Ramos (cell line): ENCODE data around the gene FAM124A.

Experiments used
- in situ Hi-C: fragments of 300-500 bp; cut with MboI; formaldehyde crosslinking; loops from one replicate; pipeline ENCODE4 v1.14.3; 2022; ENCODE audit warnings: low sequenced_read_pairs; ENCODE audit not compliant: unreplicated experiment

The FAM124A gene

DNA sequence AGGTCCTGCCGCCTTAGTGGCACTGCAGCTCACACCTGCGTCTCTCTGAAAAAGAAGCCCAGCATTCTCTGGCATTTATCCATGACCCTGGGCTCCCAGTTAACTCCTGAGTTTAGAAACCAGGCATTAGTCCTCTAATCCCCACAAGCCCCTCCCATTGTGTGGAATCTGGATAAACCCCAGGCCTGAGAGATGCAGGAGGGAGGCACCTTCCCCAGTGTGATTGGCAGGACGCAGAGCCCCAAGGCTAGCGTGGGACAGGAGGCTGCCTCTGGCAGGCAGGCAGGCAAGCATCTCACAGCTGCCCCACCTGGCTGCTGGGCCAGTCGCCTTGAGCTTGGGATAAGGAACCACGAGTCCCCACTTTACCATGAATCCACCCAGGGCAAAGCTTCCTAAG, 106.3 kb downstream of the FAM124A start:
- in situ Hi-C loops = no loop called here

DNA sequence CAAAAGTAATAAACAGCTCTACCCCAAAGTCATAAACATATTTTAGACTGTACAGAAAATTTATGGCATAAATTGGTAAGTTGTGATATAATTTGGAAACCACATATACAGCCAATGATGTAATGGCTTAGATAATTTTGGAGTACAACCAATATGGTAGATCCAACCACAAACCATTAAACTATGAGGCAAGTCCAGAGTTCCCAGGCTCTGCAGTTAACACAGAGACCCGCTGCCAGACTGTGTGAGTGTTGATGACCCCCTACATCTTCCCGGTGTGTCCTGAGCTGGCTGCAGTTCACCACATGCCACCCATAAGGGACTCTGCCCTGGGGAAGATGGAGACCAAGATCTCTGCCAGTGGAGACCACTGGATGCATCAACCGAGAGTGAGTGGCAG, 107.4 kb downstream of the FAM124A start:
- in situ Hi-C loops = no loop called here

DNA sequence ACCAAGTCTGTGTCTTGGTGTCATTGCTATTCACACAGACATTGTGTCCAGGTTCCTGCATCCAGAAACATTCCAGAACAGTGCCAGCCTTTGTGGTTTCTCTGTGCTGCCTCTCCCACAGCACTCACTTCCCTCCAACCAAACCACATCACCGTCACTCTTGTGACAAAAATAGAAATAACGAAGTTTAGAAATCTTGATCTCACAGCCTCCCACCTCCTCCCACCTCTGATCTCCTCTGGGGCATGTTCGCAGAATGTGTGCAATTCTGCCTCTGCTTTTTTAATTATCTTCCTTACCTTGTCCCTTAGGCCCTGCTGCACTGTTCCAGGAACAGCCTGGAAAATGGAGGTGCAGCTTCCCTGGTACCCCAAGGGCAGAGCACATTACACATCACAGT, 108.6 kb downstream of the FAM124A start:
- in situ Hi-C loops = no loop called here

DNA sequence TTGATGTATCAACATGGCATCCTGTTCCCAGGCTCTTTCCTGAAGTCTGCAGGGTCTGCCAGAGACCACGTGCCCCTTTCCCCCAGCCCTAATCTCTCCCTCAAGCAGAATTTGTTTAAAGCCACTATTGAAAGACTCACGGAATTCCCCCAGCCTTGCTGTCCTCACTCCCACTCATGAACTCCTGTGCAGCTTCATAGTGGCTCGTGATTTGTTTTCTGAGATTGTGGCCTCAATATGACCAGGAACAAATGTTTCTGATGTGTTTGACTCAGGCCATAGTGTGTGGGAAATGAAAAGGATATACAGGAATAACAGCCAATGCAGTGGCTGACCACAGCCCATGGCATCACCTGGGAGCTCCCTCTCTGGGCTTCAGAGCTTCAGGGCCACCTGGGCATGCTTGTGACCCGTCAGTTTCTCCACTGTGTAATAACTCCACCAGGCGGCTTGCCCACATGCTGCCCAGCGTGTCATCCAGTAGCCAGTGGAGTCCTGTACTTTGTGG, 109.2 kb downstream of the FAM124A start:
- in situ Hi-C loops = no loop called here

GRCh38 chr13:51332566-51333361, 110.6 kb downstream of the FAM124A start:
- in situ Hi-C loops = no loop called here

- in situ Hi-C loops = no loop called here
These were observed 111.2 kb downstream of the FAM124A start for GRCh38 chr13:51333421-51333820.

DNA sequence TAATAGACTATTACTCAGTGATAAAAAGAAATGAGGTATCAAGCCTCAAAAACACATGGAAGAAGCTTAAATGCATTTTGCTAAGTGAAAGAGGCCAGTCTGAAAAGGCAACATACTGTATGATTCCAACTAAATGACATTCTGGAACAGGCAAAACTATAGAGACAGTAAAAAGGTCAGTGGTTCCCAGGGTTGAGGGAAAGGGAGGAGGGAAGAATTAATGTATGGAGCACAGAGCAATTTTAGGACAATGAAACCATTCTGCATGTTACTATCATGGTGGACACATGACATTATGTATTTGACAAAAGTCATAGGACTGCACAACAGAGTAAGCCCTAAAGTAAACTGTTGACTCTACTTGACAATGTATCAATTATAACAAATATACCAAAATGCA, 111.6 kb downstream of the FAM124A start:
- in situ Hi-C loops = no loop called here
